A172 (cell line): ENCODE measurements around the gene PRKG1. TPM values are rescaled to one million over a fixed set of nuclear protein-coding genes. Genes with fewer than 3 reads are reported as not detected.
"Not testable (repeated sequence)": the region's sequence is repeated elsewhere in the genome, so short reads cannot be mapped to it uniquely, and the experiment has no call there.

Experiments
- DNase-seq: peaks from one replicate; pipeline ENCODE4 v3.0.0-alpha.2; 2015; ENCODE audit warnings: low spot score
- total RNA-seq: library from RNA; depleted of rRNA; stranded (reverse); fragments of >200 nt; shearing (Covaris generic); gene quantifications from 2 replicates; pipeline ENCODE4 v1.2.3, GENCODE V29; 2014

Gene PRKG1
- total RNA-seq, 1 experiment from 2014 or later, result 0.22 TPM

DNA sequence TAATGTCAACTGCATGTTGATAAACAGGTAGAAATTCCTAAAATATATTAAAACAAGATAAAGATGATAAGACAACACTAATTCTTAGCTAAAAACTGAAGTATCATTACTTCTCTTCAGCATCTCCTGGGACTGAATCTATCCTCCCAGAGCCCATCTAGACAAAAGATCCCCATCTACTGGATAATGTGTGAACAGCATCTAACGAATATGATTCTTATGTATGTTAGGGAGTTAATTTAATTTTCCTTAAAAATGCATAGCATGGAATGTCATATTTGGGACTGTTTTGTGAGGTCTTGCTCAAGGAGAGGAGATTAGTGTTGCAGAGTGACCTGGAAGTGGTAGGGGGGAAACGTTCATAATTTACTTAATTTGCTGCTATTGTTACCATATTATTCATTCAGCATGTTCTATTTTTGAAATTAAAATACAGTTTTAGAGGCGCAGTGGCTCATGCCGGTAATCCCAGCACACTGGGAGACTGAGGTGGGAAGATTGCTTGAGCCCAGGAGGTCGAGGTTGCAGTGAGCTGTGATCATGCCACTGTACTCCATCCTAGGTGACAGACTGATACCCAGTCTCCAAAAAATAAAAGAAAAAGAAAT is 930.2 kb downstream of the PRKG1 start:
- DNase-seq, result peak; percentile 26

DNA sequence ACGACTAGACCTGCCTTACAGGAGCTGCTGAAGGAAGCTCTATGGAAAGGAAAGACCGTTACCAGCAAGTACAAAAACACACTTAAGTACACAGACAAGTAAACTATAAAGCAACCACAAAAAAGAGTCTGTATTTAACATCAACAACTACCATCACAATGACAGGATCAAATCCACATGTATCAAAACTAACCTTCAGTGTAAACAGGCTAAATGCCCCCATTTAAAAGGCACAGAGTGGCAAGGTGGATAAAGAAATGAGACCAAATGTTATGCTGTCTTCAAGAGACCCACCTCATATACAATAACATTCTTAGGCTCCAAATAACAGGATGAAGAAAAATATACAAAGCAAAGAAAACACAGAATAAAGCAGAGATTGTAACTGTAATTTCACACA is 932.8 kb downstream of the PRKG1 start:
- DNase-seq, result no peak

DNA sequence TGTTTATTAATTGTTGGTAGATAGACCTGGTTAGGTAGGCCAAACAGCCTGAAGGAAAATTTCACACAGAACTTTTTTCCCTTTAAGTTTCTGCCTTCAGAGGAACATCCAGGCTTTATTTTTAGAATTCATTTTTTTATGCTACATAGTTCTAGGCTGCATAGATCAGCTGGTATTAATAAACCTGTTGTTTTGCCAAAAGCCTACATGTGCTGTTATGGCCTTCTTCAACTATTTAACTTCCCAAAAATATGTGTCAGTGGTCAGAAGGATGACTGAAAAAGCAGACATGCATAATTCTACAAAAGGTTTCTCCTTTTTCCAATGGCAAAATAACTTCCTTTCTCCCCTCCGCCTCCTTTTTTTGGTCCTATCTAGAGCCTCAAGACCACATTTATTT is 936.8 kb downstream of the PRKG1 start:
- no peak for DNase-seq

DNA sequence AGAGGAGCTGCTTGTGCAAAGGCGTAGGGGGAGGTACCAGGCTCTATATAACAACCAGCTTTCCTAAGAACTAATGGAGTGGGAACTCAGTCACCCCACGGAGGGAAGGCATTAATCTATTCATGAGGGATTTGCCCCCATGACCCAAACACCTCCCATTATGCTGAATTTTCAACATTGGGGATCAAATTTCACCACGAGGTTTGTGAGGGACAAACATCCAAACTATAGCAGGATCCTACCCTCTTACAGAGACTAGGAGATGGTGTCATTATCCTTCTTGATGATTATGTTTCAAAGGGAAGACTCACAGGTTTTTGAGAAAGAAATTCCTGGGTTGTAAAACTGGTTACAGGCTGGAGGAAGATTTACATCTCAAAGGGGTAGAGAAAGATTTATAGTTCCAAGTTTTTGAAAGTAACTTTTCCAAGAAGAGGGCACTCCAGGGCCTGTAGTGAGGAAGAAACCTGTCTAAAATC is 944.8 kb downstream of the PRKG1 start:
- DNase-seq, result no peak

DNA sequence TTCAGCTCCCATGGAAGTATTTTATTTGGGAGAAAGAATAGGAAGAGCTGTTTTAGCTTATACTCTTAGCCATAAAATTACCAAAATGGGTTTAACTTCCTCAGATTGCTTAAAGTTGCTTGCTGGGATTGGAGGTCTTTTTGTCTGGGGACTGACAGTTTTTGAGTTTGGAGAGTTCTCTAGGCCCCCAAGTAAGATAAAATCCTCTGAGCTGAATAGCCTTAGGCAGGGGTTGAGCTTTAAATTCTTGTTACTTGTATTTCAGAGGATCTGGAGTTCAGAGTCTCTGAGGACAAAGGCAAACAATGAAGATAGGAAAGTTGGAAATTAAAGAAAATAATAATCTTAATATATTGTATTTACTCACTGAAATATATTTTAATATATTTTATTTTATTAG is 945.4 kb downstream of the PRKG1 start:
- no peak for DNase-seq

DNA sequence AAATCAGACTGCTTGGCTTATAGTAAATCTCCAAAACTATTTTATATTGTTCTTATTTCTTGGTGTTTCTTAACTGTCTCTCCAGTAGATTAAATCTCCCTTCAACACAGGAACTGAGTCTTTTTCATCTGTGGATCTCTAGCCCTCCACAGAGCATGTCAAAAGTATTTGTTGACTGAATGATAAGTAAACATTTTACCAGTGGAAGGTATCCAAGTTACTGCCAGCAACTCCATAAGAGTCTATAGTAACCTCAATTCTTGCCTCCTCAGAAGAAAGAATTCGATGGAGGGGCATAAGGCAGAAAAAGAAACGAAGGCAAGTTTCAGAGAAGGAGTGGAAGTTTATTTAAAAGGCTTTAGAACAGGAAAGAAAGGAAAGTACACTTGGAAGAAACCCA is 945.9 kb downstream of the PRKG1 start:
- DNase-seq, result no peak

DNA sequence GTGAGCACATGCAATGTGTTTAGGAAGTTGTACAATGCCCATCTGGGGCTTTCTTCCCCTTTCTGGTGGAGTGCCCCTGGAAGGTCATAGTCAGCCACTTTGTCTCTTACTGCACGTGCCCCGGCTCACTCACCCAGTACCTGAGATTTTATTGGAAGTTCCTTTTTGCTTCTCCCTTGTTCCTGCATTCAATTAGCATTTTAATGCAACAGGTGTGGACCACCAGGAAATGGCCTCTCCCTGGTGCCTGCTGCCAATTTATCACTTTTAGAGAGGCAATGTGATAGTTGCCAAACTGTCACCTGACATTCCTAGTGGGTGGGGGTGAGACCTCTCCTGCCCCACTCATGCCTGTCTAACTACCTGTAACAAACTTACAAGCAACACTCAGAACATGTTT is 946.4 kb downstream of the PRKG1 start:
- no peak for DNase-seq

DNA sequence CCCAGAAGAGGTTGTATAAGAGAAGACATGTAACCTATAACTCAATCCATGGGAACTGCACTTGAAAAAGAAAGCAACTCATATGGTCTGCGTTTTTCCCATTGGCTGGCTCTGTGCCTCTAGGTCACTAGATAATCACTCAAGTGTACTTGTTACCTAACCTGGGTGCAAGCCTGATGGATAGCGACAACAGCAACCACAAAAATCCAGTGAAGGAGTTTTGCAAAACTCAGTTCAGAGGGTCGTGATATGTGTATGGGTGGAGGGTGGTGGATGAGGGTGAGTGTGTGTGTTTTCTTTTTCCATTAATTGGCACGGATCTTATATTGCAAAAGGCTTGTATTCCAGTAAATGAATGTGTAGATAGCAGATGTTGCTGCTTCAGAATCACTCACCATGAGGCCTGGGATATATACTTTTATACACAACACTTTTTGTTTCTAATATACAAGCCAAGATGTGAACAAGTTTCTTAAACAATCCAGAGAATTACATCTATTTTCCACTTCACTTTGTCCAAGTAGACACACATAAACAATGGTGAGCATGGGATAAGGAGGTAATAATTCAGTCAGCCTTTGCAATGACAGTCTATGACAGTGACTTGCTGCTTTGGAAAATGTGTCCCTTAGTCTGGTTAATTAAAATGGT is 952.9 kb downstream of the PRKG1 start:
- peak; percentile 2 for DNase-seq

DNA sequence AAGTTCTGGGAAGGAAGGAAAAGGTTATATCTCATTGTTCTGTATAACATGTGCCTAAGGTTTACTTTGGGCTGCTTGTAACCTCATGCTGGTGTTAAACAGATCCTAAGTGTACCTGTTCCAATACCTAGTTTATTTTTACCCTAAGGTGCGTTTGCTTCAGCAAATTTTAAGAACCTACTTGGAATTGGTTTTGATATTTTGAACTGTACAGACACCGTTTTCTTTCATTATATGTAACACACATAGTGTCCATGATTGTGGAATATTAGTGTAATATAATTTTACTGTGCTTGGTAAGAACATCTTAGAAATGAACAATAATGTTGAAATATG is 954.2 kb downstream of the PRKG1 start:
- no peak for DNase-seq

DNA sequence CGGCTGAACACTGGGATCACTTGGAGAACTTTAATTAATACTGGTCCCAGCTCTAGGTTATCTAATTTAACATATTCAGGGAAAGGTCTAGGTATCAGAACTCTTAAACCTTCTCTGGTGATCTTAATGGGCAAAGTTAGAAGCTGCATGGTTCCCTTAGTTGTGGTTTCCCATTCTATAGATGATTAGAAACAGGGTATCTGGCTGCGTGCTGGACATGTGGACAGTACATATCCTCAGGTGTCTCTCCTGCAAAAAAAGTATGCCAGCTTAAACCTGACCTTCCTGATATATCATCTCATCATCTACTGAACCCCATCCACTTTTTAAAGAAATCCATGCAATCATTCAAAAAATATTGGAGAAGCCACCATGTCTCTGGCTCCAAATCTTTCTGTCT is 955.3 kb downstream of the PRKG1 start:
- no peak for DNase-seq

DNA sequence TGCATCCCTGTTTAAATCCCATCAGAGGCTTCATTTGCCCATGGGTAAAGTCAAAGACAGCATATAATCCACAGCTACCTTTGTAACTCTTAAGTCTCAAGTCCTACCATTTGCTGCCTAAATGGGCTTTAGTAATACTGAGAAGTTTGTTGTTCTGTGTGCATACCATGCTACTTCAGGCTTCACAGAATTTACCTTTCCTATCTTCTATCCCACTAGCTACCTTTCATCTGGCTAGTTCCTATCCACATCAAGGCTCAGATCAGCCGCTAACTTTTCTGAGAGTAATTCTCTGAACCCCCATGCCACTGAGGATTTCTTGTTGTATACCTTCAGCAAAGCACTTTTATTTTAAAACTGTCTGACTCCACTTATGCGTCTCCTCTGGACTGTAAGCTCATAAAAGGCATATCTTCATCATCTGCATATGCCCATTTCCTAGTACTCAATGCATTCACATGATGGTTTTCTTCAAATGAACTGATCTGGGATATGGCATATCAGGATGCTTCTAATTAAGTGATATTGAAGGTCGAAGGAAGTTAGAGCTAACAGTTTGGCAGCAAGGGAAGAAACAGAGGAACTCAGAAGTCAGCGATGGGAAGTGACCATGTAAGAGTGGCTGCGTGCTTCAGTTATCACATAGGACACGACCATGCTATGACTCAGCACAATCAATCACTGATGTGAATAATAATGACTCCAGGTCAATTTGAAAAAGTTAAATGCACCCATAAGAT is 955.9 kb downstream of the PRKG1 start:
- peak; percentile 10 for DNase-seq

DNA sequence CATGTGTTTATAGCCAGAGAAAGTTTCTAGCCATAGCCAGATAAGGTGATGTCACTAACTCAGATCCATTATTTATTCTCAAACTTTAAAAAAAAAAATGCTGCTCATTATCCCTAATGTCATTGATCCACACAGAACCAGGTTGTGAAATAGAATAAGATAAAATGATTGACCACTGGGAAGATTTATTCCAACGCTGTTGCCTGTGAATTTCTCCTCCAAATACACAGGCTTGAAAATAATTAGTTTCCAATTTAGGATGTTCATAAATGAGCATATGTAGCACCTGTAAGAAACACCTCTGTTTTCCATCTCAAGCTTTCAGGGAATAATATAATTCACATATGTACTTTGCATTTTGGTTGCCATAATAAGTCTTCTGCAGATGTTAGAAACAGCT is 956.7 kb downstream of the PRKG1 start:
- DNase-seq, result no peak

DNA sequence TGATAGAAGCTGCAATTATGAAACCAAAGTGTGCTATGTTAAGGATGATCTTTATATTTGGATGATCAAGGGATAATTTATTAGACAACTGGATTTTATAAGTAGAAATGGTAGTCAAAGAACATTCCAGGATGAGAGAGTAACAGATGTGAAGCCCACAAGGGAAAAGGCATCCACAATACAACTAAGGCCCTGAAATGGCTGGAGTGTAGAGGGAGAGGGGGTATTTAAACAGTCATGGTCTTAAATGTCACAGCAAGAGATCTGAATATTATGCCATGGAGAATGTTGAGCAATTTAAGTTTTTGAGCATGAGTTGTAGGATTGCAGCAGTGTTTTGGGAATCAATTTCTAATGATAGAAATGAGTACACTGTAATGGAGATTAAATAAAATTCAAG is 957.5 kb downstream of the PRKG1 start:
- DNase-seq, result no peak

DNA sequence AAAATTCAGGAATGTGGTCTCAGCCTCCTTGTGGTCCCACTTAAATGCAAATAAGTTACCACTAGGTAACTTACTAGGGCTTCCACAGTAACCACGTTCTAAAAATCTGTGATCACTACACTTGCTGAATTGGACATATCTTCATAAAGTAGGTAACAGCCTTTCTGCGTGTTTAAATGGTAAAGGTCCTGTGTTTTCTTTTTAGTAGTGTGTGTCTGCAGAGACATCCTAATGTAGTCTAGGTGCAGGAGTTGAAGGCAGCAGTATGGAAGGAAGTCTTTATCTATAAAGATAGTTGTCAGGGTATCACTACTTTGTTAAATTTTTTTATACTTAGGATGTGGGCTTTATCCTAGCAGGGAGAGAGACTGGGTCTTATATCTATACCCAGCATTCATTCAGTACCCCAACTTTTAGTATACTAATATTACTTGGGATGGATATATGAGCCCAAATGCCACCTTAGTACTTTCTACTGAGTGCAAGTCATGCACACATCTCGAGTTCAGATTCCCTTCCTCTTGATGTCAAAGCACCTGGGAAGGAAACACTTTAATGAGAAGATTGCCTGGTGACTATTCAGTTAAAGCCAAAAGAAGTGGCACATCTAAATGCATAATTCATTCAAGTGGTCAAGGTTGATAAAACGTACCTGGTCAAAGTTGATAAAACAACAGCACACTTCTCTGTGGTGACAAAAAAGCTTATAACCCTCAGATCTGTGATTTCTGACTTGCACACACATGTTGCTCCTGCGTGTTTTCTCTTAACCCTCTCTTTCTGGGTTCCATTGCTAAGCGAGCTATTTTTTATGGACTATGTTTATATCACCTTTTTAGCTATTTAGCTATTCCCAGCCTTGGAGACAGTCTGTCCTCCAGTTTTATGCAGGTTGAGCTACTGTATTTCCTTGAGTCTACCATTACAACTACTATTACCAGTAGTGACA is 958.7 kb downstream of the PRKG1 start:
- DNase-seq, result no peak

DNA sequence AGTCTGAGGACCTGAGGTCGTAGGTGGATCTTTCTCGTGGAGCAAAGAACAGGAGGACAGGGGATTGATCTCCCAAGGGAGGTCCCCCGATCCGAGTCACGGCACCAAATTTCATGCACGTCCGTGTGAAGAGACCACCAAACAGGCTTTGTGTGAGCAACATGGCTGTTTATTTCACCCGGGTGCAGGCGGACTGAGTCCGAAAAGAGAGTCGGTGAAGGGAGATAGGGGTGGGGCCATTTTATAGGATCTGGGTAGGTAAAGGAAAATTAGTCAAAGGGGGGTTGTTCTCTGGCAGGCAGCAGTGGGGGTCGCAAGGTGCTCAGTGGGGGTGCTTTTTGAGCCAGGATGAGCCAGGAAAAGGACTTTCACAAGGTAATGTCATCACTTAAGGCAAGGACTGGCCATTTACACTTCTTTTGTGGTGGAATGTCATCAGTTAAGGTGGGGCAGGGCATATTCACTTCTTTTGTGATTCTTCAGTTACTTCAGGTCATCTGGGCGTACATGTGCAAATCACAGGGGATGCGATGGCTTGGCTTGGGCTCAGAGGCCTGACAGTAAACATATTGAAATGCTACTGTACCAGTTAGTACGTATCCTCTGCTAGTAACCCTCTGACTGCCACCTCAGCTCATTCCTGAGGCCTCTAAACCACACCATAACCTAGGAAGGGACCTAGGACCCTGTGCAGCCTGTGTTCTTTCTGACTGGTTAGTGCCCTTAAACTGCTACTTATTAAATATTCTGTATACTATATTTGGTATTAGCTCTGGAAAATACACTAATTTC is 964.9 kb downstream of the PRKG1 start:
- not testable (repeated sequence) for DNase-seq

DNA sequence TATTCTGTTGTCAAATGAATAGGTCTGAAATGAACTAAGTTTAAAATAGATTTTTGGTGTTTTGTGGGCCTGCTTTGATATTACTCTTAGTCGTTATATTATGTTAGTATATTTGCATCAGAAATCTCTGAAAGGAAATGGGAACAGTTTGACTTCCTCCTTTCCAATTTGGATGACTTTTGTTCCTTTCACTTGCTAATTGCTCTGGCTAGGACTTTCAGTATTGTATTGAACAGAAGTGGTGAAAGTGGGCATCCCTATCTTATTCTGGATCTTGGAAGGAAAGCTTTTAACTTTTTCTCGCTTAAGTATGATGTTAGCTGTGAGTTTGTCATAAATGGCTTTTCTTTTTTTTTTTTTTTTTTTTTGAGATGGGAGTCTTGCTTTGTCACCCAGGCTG is 966.2 kb downstream of the PRKG1 start:
- DNase-seq, result no peak

DNA sequence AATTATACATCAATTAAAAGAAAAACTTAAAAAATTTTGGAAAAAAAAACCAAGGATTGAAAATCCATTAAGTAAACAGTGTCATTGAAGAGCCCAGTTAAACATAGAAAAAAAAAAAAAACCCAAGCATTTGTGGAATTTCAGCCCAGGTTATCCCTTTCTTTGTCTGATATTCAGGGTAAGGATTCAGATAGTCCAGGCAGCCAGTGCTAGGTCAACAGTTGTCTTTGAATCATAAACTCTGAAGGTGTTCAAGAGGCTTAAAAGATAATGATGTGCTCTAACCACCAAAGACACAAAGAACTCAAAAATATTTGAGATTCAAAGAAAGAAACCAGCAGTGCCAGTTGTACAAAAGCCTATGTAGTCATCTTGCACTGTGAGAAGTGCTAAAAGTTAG is 969.5 kb downstream of the PRKG1 start:
- no peak for DNase-seq

DNA sequence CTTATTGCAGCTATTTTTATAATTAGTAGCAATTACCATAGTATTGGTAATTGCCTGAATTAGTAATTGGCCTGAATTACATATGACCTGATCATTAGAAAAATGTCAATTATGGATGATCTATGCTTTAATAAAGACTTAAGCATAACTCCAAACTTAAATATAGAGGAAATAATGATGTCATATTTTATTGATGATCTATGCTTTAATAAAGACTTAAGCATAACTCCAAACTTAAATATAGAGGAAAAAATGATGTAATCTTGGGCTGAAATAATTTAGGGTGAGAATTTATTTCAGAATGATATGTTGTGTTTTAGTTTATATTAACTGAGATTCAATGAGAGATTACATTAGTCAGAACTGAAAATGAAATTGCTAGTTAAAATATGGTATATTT is 973.8 kb downstream of the PRKG1 start:
- no peak for DNase-seq

DNA sequence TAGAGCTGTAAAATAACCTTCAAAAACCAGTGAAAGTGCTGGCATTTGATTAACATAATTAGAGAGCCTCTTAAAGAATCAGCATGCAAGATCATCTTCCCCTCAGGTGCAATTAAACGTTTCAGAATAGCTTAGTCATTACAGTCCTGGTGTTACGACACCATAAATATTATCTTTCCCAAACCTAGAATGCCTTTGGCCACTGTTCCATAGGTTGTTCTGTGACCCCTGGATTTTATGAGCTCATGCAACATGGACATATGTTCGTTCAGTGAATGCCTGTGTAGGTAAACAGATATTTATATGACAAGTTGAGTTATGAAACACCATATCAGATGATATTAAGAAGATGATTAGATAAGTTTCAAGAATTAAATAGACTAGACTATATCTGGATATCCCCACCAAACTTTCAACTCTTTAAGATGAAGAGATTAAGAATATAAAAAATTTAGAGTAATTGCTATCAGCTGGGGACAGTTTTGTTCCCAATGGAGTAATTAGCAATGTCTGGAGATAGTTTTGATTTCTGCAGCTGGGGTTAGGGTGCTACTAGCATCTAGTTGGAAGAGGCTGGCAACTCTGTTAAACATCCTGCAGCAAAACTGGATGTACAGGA is 976.3 kb downstream of the PRKG1 start:
- no peak for DNase-seq

DNA sequence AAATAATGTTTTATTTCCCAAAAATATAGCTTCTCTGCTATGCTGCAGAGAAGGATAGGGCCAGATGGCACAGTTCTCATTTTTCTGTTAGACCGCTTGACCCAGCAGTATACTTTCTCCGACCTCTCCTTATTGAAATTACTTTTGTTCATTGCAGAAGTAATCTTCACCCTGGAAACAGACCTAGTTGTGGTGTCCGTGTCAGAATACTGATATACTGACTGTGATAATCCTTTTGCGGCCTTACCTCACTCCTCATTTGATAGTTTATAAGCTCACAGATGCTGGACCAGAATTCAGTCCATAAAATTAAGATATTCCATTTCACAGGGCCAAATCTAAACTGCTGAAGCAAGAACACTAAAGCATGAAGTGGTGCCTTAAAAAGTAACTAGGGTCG is 979.2 kb downstream of the PRKG1 start:
- DNase-seq, result no peak

DNA sequence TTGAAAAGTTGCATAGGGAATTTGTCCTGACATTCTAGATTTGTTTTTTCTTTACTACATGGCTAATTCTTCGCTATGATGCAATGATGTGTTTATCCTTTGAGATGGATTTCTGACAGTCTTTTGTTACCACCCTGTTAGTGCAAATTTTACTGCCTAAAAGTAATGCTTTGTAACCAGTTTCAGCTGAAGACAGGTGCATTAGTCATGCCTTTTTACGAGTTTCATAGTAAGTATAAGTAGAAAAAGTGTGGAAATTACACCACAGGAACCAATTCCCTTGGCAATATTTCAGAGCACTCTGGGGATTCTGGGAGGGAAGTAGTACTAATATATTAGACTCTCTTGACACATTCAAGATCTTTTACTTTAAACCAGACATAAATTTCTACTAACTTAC is 982.0 kb downstream of the PRKG1 start:
- peak; percentile 3 for DNase-seq
